ENCODE results near the gene KMT2E. TPM values are rescaled to one million over a fixed set of nuclear protein-coding genes. Genes with fewer than 3 reads are reported as not detected.

KMT2E gene
- total RNA-seq, 6 experiments from 2014 or later, result 39.7 to 53.4 (median 50.1) TPM

DNA sequence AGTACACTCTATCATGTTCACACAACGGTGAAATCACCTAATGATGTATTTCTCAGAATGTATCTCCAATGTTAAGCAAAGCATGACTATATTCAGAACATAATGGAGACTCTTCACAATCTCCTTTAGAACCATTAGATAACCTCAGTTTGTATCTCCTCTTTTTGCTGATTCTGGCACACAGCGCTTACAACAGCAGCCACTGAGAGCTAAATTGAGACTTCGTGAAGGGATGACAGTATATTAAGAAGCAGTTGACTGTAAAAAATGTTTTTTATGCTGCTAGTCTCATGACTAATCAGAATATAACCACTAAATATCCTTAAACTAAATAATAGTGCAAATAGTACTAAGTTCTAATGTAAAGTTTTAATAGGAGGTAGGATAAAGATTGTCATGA is 46.9 kb downstream of the KMT2E start:
- H3K4me3 Mint-ChIP-seq, result no peak overlapping the region
- peaks cover 34% of the 10 kb centered on the region for H3K4me1 Mint-ChIP-seq (ENCODE audit: low read depth)
- no peak for DNase-seq
- no peaks in the 10 kb centered on the region for H3K27me3 Mint-ChIP-seq (ENCODE audit: insufficient read depth)
- H3K27ac Mint-ChIP-seq, result peak overlapping the region; percentile 12; the same call in 1 of the 2 replicates
- TF ChIP-seq, protein P1, sequence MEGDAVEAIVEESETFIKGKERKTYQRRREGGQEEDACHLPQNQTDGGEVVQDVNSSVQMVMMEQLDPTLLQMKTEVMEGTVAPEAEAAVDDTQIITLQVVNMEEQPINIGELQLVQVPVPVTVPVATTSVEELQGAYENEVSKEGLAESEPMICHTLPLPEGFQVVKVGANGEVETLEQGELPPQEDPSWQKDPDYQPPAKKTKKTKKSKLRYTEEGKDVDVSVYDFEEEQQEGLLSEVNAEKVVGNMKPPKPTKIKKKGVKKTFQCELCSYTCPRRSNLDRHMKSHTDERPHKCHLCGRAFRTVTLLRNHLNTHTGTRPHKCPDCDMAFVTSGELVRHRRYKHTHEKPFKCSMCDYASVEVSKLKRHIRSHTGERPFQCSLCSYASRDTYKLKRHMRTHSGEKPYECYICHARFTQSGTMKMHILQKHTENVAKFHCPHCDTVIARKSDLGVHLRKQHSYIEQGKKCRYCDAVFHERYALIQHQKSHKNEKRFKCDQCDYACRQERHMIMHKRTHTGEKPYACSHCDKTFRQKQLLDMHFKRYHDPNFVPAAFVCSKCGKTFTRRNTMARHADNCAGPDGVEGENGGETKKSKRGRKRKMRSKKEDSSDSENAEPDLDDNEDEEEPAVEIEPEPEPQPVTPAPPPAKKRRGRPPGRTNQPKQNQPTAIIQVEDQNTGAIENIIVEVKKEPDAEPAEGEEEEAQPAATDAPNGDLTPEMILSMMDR (IDR thresholded peaks at IDR 0.05), result no peak
- no peaks in the 10 kb centered on the region for H3K9me3 Mint-ChIP-seq
- peaks cover 34% of the 10 kb centered on the region for H3K36me3 Mint-ChIP-seq (ENCODE audit: low read depth)

DNA sequence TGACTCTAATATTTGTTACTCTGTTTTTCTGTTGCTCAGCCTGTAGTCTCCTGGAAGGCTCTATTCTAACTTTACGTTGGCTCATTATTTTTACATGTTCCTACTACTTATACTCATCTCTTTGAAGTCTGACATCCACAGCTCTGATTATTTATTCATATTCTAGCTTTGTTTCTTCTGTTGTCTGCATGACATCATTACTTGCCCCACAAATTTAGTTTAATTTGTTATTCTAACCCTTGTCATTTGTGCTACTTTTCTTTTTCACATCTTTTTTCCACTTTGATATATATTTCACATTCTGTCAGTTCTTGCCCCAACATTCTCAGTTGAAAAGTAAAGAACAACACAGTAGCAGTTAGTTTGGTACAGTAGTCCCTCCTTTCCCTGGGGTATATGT is 51.1 kb downstream of the KMT2E start:
- TF ChIP-seq, protein P1 (IDR thresholded peaks at IDR 0.05), result no peak
- Mint-ChIP-seq H3K9me3 (no peaks in the 10 kb centered on the region), H3K27me3 (ENCODE audit: insufficient read depth) (no peaks in the 10 kb centered on the region), H3K4me1 (ENCODE audit: low read depth) (peaks cover 14% of the 10 kb centered on the region), H3K27ac (peak overlapping the region; percentile 11; the same call in 1 of the 2 replicates), H3K36me3 (ENCODE audit: low read depth) (peaks cover 38% of the 10 kb centered on the region), H3K4me3 (no peak overlapping the region)
- DNase-seq, result no peak

DNA sequence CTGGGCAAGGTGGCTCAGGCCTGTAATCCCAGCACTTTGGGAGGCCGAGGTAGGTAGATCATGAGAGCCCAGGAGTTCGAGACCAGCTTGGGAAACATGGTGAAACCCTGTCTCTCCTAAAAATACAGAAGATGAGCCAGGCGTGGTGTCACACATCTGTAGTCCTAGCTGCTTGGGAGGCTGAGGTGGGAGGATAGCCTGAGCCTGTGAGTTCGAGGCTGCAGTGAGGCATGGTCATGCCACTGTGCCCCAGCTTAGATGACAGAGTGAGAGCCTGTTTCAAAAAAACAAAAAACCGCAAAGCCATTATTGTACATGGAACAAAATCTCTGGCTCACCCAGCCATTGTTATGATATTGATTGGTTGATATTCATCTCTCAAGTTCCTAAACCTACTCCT is 53.7 kb downstream of the KMT2E start:
- no peaks in the 10 kb centered on the region for H3K4me1 Mint-ChIP-seq (ENCODE audit: low read depth)
- no peaks in the 10 kb centered on the region for H3K9me3 Mint-ChIP-seq
- H3K27ac Mint-ChIP-seq, result no peak overlapping the region

DNA sequence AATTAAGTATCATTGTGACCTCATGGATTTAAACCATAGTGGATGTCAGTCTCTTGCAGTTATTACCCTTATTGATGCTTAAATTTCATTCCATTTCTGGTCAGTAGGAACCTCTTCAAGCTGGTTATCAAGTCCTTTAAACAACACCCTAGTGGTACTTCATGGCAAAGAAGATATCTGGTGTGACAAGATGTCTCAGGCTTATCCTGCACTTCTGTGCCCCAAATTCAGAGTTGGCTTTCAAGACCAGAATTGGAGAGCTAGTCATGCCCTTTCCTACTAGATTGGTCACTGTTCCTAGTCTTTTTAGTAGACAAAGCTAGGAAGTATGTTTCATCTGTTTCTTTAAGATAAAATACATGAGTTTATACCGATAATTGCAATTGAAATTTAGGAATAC is 54.9 kb downstream of the KMT2E start:
- no peak for DNase-seq
- Mint-ChIP-seq H3K9me3 (no peaks in the 10 kb centered on the region), H3K27me3 (ENCODE audit: insufficient read depth) (no peaks in the 10 kb centered on the region), H3K4me1 (ENCODE audit: low read depth) (no peaks in the 10 kb centered on the region), H3K36me3 (ENCODE audit: low read depth) (peaks cover 21% of the 10 kb centered on the region), H3K4me3 (no peak overlapping the region), H3K27ac (no peak overlapping the region)
- TF ChIP-seq, protein P1 (IDR thresholded peaks at IDR 0.05), result no peak

More for the DNA sequence above, 53.7 kb downstream of the KMT2E start:
- Mint-ChIP-seq H3K27me3 (ENCODE audit: insufficient read depth) (no peaks in the 10 kb centered on the region), H3K36me3 (ENCODE audit: low read depth) (peaks cover 30% of the 10 kb centered on the region), H3K4me3 (no peak overlapping the region)
- no peak for DNase-seq
- TF ChIP-seq, protein P1 (IDR thresholded peaks at IDR 0.05), result no peak

DNA sequence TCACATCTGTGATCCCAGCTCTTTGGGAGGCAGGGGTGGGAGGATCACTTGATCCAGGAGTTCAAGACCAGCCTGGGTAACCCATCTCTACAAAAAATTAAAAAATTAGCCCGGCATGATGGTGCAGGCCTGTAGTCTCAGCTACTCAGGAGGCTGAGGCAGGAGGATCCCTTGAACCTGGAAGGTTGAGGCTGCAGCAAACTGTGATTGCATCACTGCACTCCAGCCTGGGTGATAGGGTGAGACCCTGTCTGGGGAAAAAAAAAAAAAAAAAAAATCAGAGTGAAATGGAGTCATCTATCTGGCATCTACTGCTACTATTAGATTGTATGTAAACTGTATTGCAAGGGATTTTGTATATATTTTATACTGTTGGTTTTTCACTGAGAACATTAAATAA is 59.1 kb downstream of the KMT2E start:
- no peak for DNase-seq
- no peak overlapping the region for H3K4me3 Mint-ChIP-seq
- no peak overlapping the region; the same call in 1 of the 2 replicates for H3K27ac Mint-ChIP-seq
- no peaks in the 10 kb centered on the region; the same call in 1 of the 2 replicates for H3K4me1 Mint-ChIP-seq (ENCODE audit: low read depth)
- TF ChIP-seq, protein P1 (IDR thresholded peaks at IDR 0.05), result no peak
- H3K27me3 Mint-ChIP-seq (ENCODE audit: insufficient read depth), result no peaks in the 10 kb centered on the region; the same call in 1 of the 2 replicates
- peaks cover 39% of the 10 kb centered on the region for H3K36me3 Mint-ChIP-seq (ENCODE audit: low read depth)
- H3K9me3 Mint-ChIP-seq, result no peaks in the 10 kb centered on the region

DNA sequence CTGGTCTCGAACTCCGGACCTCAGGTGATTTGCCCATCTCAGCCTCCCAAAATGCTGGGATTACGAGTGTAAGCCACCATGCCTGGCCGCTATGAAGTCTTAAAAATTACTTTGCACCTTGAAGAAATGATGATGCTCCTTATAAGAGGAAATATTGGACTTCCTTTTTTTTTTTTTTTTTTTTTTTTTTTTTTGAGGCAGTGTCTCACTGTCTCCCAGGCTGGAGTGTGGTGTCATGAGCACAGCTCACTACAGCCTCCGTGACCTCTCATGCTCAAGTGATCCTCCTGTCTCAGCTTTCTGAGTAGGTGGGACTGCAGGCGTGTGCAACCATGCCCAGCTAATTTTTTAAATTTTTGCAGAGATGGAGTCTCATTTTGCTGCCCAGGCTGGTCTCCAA is 65.3 kb downstream of the KMT2E start:
- Mint-ChIP-seq H3K4me3 (no peak overlapping the region), H3K36me3 (ENCODE audit: low read depth) (peaks cover 46% of the 10 kb centered on the region), H3K27ac (no peak overlapping the region), H3K9me3 (no peaks in the 10 kb centered on the region), H3K4me1 (ENCODE audit: low read depth) (no peaks in the 10 kb centered on the region; the same call in 1 of the 2 replicates), H3K27me3 (ENCODE audit: insufficient read depth) (no peaks in the 10 kb centered on the region; the same call in 1 of the 2 replicates)
- DNase-seq, result no peak
- TF ChIP-seq, protein P1 (IDR thresholded peaks at IDR 0.05), result no peak
